GM12878 (cell line): ENCODE data around the gene METTL14. TPM values are rescaled to one million over a fixed set of nuclear protein-coding genes. Genes with fewer than 3 reads are reported as not detected.

ENCODE experiments used
- ATAC-seq: fragments of 200-7000 bp; cut with Tn5 transposase; 3 replicates; pipeline ENCODE4 v1.9.1; 2020; ENCODE audit warnings: mild to moderate bottlenecking, moderate library complexity
- BruUV-seq: library from RNA; stranded (reverse); fragments of 400-500 nt; replicated peaks from 2 replicates; lab custom pipeline; 2021; lab: Mats Ljungman, UMichigan
- CTCF ChIA-PET: fragments of 300-600 bp; sonication (Branson Sonifier 250); formaldehyde crosslinking; extraction: SDS; loops from one replicate; lab custom pipeline; 2021; ENCODE audit warnings: inconsistent platforms; lab: Yijun Ruan, JAX
- POLR2A ChIA-PET: fragments of 350-600 bp; formaldehyde crosslinking; extraction: SDS; loops from one replicate; lab custom pipeline; 2021; ENCODE audit warnings: inconsistent platforms; lab: Charles Lee
- RAD21 ChIA-PET: fragments of 300-600 bp; sonication (Branson Sonifier 250); formaldehyde crosslinking; loops from one replicate; lab custom pipeline; 2023; ENCODE audit warnings: antibody characterized with exemption; ENCODE audit not compliant: unreplicated experiment; lab: Charles Lee
- SMC1A ChIA-PET: fragments of 300-600 bp; sonication (Branson Sonifier 250); formaldehyde crosslinking; loops from one replicate; lab custom pipeline; 2023; ENCODE audit not compliant: unreplicated experiment, uncharacterized antibody; lab: Charles Lee
- DNase-seq: peaks from one replicate; pipeline ENCODE4 v3.0.0-alpha.2; 2011; ENCODE audit warnings: low read depth, low spot score
- FAIRE-seq: peaks from 3 replicates; lab custom pipeline; 2011; peaks lifted over from hg19 to GRCh38; lab: Jason Lieb, UNC
- H2AFZ ChIP-seq: 2 replicates; pipeline ENCODE4 v1.6.0; 2011; ENCODE audit warnings: low read depth, low read length, control low read depth; ENCODE audit not compliant: control insufficient read depth
- H3K27ac ChIP-seq: 2 replicates; pipeline ENCODE4 v1.5.1; 2011; ENCODE audit warnings: control low read depth; ENCODE audit not compliant: control insufficient read depth, insufficient read depth
- H3K27me3 ChIP-seq, 2 experiments: replicated peaks in 1 of 2; 2 replicates each; pipeline versions ENCODE4 v1.6.0 to v1.6.1; 2011; ENCODE audit warnings: low read length in 1 of 2; ENCODE audit not compliant: control insufficient read depth in 2 of 2, insufficient read depth in 2 of 2
- H3K36me3 ChIP-seq, 2 experiments: 2 replicates each; pipeline ENCODE4 v1.5.1; 2011; ENCODE audit warnings: low read length in 1 of 2; ENCODE audit not compliant: control insufficient read depth in 2 of 2, insufficient read depth in 2 of 2
- H3K4me1 ChIP-seq: 2 replicates; pipeline ENCODE4 v1.6.1; 2011; ENCODE audit warnings: mild to moderate bottlenecking, low read length, moderate library complexity, mixed read lengths; ENCODE audit not compliant: control insufficient read depth, insufficient read depth
- H3K4me2 ChIP-seq: 2 replicates; pipeline ENCODE4 v1.6.0; 2011; ENCODE audit warnings: control low read depth; ENCODE audit not compliant: control insufficient read depth, insufficient read depth
- H3K4me3 ChIP-seq: fragments of 200-600 bp; sonication (generic); 2 replicates; pipeline ENCODE4 v1.5.1; 2016
- H3K79me2 ChIP-seq: 2 replicates; pipeline ENCODE4 v1.6.0; 2011; ENCODE audit warnings: low read length; ENCODE audit not compliant: control insufficient read depth, insufficient read depth
- H3K9ac ChIP-seq: 2 replicates; pipeline ENCODE4 v1.8.0; 2011; ENCODE audit warnings: low read length, control low read depth, mixed read lengths; ENCODE audit not compliant: control insufficient read depth, insufficient read depth
- H3K9me3 ChIP-seq: replicated peaks from 3 replicates; pipeline ENCODE4 v1.5.1; 2011; ENCODE audit warnings: mild to moderate bottlenecking, low read length; ENCODE audit not compliant: control insufficient read depth, insufficient read depth
- H4K20me1 ChIP-seq: 2 replicates; pipeline ENCODE4 v1.6.0; 2011; ENCODE audit not compliant: control insufficient read depth, insufficient read depth
- BMI1 ChIP-seq: fragments of 450-650 bp; IDR thresholded peaks from 2 replicates; pipeline ENCODE4 v1.6.1; 2016; ENCODE audit warnings: mild to moderate bottlenecking, moderate library complexity, borderline replicate concordance
- EGR1 ChIP-seq, 2 experiments: IDR thresholded peaks; 1 replicate in 1 of 2; 2 replicates in 1 of 2; pipeline ENCODE4 v1.6.1; 2011 to 2012; ENCODE audit warnings: low read depth in 2 of 2, low read length in 2 of 2, borderline replicate concordance in 1 of 2, mild to moderate bottlenecking in 1 of 2, moderate library complexity in 1 of 2
- ESRRA ChIP-seq: IDR thresholded peaks from 2 replicates; pipeline ENCODE4 v1.6.1; 2012; ENCODE audit warnings: mild to moderate bottlenecking, low read length, improper control_type of control experiment
- NBN ChIP-seq: fragments of 450-650 bp; IDR thresholded peaks from 2 replicates; pipeline ENCODE4 v1.6.1; 2016
- NFYB ChIP-seq: IDR thresholded peaks from 2 replicates; pipeline ENCODE4 v1.6.1; 2011; ENCODE audit warnings: low read depth, mild to moderate bottlenecking, low read length, improper control_type of control experiment, moderate library complexity; ENCODE audit not compliant: insufficient read depth
- SREBF2 ChIP-seq: IDR thresholded peaks from 2 replicates; pipeline ENCODE4 v1.6.1; 2012; ENCODE audit warnings: mild to moderate bottlenecking, low read length
- WGBS: methylation state at CpG from one replicate; pipeline ENCODE4 v1.1.6; 2016; ENCODE audit warnings: low lambda C conversion rate; ENCODE audit not compliant: insufficient replicate concordance, insufficient coverage; ENCODE audit errors: missing lambda C conversion rate; 5-methylcytosine and 5-hydroxymethylcytosine counted together
- in situ Hi-C: fragments of 300-500 bp; cut with MboI; formaldehyde crosslinking; loops from 9 replicates; pipeline ENCODE4 v1.14.3; 2018; ENCODE audit warnings: mixed read lengths
- intact Hi-C: fragments of 100-400 bp; cut with micrococcal nuclease; formaldehyde crosslinking; loops from one replicate; pipeline ENCODE4 v1.14.2; 2022; ENCODE audit not compliant: unreplicated experiment
- polyA plus RNA-seq, 11 experiments: library from polyadenylated mRNA; depleted of rRNA in 4 of 11; unstranded in 6 of 11; stranded (reverse) in 5 of 11; fragments of >200 nt; fragmentation: Nextera tagmentation in 4 of 11; fragmentation: Illumina TruSeq in 1 of 11; extraction: Ambion mirVana in 4 of 11; extraction: Trizol in 1 of 11; gene quantifications; 1 replicate in 1 of 11; 2 replicates in 10 of 11; pipeline versions ENCODE4 v1.2.1 to v1.2.3, GENCODE V29; 2011 to 2016; ENCODE audit warnings: inconsistent platforms in 2 of 11, missing spikeins in 2 of 11, low read depth in 1 of 11
- total RNA-seq, 4 experiments: library from RNA; depleted of rRNA in 3 of 4; stranded (reverse); fragments of >200 nt in 3 of 4; fragmentation: Illumina TruSeq in 1 of 4; extraction: Trizol in 1 of 4; gene quantifications; 2 replicates each; pipeline versions ENCODE4 v1.2.1 to v1.2.3, GENCODE V29; 2013 to 2021
- TF ChIP-seq, protein P1 (sequence below): fragments of 450-650 bp; IDR thresholded peaks from 2 replicates; pipeline ENCODE4 v1.6.1; 2016; ENCODE audit warnings: mild to moderate bottlenecking, moderate library complexity, borderline replicate concordance

The METTL14 gene
- total and polyA plus RNA-seq, 10 of the 15 experiments (the other 5 are each of a cell fraction or from before 2014, with no cell fraction given): 11.2 to 44.9 (median 27.6) TPM

DNA sequence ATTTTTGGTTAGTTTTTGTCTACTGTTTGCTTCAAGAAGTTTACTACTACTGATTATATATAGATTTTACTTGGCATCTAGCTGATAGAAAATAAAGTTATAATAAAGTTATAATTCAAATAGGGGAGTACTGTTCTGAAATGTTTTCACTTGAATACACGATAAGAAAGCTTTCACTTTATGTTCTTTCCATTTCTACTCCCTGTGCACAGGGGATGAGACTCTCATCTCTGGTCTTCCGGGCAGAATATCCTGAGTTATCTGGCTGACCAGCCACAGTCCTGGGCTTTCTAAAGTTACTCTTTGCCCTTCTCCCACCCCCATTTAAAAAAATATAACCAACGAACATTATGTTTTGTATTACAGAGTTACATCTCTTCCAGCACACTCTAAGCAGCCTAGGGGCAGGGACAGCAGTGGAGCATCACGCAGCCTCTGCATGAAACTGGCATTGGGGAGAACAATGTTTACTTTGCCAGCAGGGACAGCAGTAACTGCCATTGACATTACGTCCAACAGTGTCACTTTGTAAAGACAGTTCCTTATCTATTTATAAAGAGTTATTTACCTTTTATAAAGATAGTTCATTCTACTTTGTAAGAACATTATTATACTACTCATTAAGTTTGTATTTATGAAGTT lies 64.3 kb downstream of the METTL14 start:
- SMC1A ChIA-PET: interaction anchor here (1.2 kb wide), 2 partner anchors 10 to 12 kb away, joined by 5 read pairs; no protein-coding TSS in a partner anchor
- H3K9me3 ChIP-seq: no peaks in the 10 kb centered on the region
- no peaks in the 10 kb centered on the region for H3K4me1 ChIP-seq
- H3K27ac ChIP-seq: no peak overlapping the region
- FAIRE-seq (no peak), DNase-seq (no peak), ATAC-seq (no peak)
- H3K79me2 ChIP-seq: no peaks in the 10 kb centered on the region
- POLR2A ChIA-PET: no interaction called here
- no peaks in the 10 kb centered on the region for H4K20me1 ChIP-seq
- intact Hi-C loops: no loop called here
- H3K9ac ChIP-seq: no peak overlapping the region
- H3K27me3 ChIP-seq: no peaks in the 10 kb centered on the region
- H3K4me2 ChIP-seq: no peak overlapping the region
- WGBS: 99% methylated on average over 5 of the region's 5 CpGs
- CTCF ChIA-PET: interaction anchor here (0.5 to 0.8 kb wide), 2 partner anchors 8 to 72 kb away, joined by 3 to 4 read pairs; no protein-coding TSS in a partner anchor
- in situ Hi-C loops: no loop called here
- BruUV-seq: no TSS peak
- H3K4me3 ChIP-seq: no peak overlapping the region
- RAD21 ChIA-PET: no interaction called here
- peaks cover 4 to 13% of the 10 kb centered on the region in 2 experiments; a peak in 3 of 4 replicates for H3K36me3 ChIP-seq
- no peak overlapping the region for H2AFZ ChIP-seq
- TF ChIP-seq ESRRA (no peak), EGR1 (IDR thresholded peaks at IDR 0.05; ENCODE audit: borderline replicate concordance in 1 of 2, low read depth in 2 of 2, low read length in 2 of 2) (no peak), NFYB (no peak), NBN (no peak), SREBF2 (no peak), BMI1 (no peak)
- TF ChIP-seq, protein P1, sequence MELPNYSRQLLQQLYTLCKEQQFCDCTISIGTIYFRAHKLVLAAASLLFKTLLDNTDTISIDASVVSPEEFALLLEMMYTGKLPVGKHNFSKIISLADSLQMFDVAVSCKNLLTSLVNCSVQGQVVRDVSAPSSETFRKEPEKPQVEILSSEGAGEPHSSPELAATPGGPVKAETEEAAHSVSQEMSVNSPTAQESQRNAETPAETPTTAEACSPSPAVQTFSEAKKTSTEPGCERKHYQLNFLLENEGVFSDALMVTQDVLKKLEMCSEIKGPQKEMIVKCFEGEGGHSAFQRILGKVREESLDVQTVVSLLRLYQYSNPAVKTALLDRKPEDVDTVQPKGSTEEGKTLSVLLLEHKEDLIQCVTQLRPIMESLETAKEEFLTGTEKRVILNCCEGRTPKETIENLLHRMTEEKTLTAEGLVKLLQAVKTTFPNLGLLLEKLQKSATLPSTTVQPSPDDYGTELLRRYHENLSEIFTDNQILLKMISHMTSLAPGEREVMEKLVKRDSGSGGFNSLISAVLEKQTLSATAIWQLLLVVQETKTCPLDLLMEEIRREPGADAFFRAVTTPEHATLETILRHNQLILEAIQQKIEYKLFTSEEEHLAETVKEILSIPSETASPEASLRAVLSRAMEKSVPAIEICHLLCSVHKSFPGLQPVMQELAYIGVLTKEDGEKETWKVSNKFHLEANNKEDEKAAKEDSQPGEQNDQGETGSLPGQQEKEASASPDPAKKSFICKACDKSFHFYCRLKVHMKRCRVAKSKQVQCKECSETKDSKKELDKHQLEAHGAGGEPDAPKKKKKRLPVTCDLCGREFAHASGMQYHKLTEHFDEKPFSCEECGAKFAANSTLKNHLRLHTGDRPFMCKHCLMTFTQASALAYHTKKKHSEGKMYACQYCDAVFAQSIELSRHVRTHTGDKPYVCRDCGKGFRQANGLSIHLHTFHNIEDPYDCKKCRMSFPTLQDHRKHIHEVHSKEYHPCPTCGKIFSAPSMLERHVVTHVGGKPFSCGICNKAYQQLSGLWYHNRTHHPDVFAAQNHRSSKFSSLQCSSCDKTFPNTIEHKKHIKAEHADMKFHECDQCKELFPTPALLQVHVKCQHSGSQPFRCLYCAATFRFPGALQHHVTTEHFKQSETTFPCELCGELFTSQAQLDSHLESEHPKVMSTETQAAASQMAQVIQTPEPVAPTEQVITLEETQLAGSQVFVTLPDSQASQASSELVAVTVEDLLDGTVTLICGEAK: no peak
